ENCODE results near the gene CDK2AP2. TPM values are rescaled to one million over a fixed set of nuclear protein-coding genes. Genes with fewer than 3 reads are reported as not detected.
A peak's percentile ranks its signal among the peaks of the same experiment; 100 is the strongest.
"Not testable (repeated sequence)": the region's sequence is repeated elsewhere in the genome, so short reads cannot be mapped to it uniquely, and the experiment has no call there.

Gene CDK2AP2
- polyA plus RNA-seq, 1 of the 3 experiments (the other 2 are of a cell fraction), result 47.9 TPM

- WGBS (ENCODE audit: low lambda C conversion rate), result 93% methylated on average over 5 of the region's 5 CpGs
- no peak for TF ChIP-seq RAD21 (IDR thresholded peaks at IDR 0.05; ENCODE audit: low read length)
- no peak for TF ChIP-seq TAF1 (IDR thresholded peaks at IDR 0.05; ENCODE audit: borderline replicate concordance, low read depth, low read length)
- no peak for TF ChIP-seq TEAD4 (IDR thresholded peaks at IDR 0.05; ENCODE audit: borderline replicate concordance, insufficient read depth)
- no peak for TF ChIP-seq JUND (IDR thresholded peaks at IDR 0.05)
- TF ChIP-seq MXI1 (IDR thresholded peaks at IDR 0.05; ENCODE audit: low read depth, low read length), result no peak
- no peak for TF ChIP-seq RFX5 (IDR thresholded peaks at IDR 0.05; ENCODE audit: low read length)
- no peak for TF ChIP-seq NRF1 (IDR thresholded peaks at IDR 0.05; ENCODE audit: low read depth, low read length)
- TF ChIP-seq ZBTB33 (IDR thresholded peaks at IDR 0.05; ENCODE audit: borderline replicate concordance, low read depth), result no peak
- TF ChIP-seq PBX3 (IDR thresholded peaks at IDR 0.05), result no peak
- TF ChIP-seq SMC3 (IDR thresholded peaks at IDR 0.05; ENCODE audit: low read depth, low read length), result no peak
- TF ChIP-seq POLR2AphosphoS5 (IDR thresholded peaks at IDR 0.05; ENCODE audit: low read depth, low read length), result no peak
- TF ChIP-seq MAX (IDR thresholded peaks at IDR 0.05; ENCODE audit: low read depth), result no peak
- no peak for TF ChIP-seq IRF3 (IDR thresholded peaks at IDR 0.05; ENCODE audit: low read depth, low read length)
- no peak for TF ChIP-seq GABPA (IDR thresholded peaks at IDR 0.05; ENCODE audit: low read depth)
- no peak for TF ChIP-seq GATA2 (CRISPR knock-in tag; IDR thresholded peaks at IDR 0.05)
- TF ChIP-seq FOXJ3 (CRISPR knock-in tag; IDR thresholded peaks at IDR 0.05), result no peak
- no peak for TF ChIP-seq RCOR1 (IDR thresholded peaks at IDR 0.05; ENCODE audit: low read length)
- no peak for TF ChIP-seq ELF1 (IDR thresholded peaks at IDR 0.05)
- TF ChIP-seq EZH2phosphoT487 (IDR thresholded peaks at IDR 0.05; ENCODE audit: borderline replicate concordance, low read depth), result no peak
- no peak for TF ChIP-seq CTCF (IDR thresholded peaks at IDR 0.05)
- no peak overlapping the region for H3K9ac ChIP-seq
- peaks cover 7% of the 10 kb centered on the region; the same call in 1 of the 2 replicates for H3K79me2 ChIP-seq (ENCODE audit: insufficient read depth)
- H3K9me2 ChIP-seq, result no peaks in the 10 kb centered on the region
- no peaks in the 10 kb centered on the region for H4K20me1 ChIP-seq (ENCODE audit: insufficient read depth)
- H3K9me3 ChIP-seq, result no peaks in the 10 kb centered on the region
- no peak overlapping the region for H2AFZ ChIP-seq (ENCODE audit: low read depth)
- H3K36me3 ChIP-seq (replicated peaks in 1 of 2; ENCODE audit: control insufficient read depth in 1 of 2, insufficient read depth in 2 of 2, low read length in 1 of 2), result no peaks in the 10 kb centered on the region
- peaks cover 9 to 35% of the 10 kb centered on the region in 2 experiments; a peak in 2 of 4 replicates for H3K4me1 ChIP-seq (ENCODE audit: control insufficient read depth in 1 of 2, insufficient read depth in 2 of 2, low read depth in 1 of 2, low read length in 1 of 2)
- POLR2A ChIA-PET, result no interaction called here
- peaks cover 13% of the 10 kb centered on the region for H3F3A ChIP-seq (replicated peaks; ENCODE audit: insufficient read depth)
- no peak overlapping the region for H3K4me3 ChIP-seq (ENCODE audit: low read depth in 2 of 2, low read length in 1 of 2)
- no peak for DNase-seq
- CTCF ChIA-PET, result interaction anchor here (1.2 kb wide), 1 partner anchor 117 kb away, joined by 3 read pairs; the partner anchor contains the start of gene GSTP1
- 0 out of 2 replicates have a peak overlapping the region, but pooled peaks have one; percentile 4 for H3K4me2 ChIP-seq
- H3K27ac ChIP-seq (ENCODE audit: low read depth in 2 of 2, low read length in 1 of 2), result no peak overlapping the region; a peak in 1 of 4 replicates
- no peaks in the 10 kb centered on the region for H3K27me3 ChIP-seq (ENCODE audit: insufficient read depth)
These were observed 41.6 kb downstream of the CDK2AP2 start for GRCh38 chr11:67466367-67466766.

GRCh38 chr11:67465530-67465929 is 42.4 kb downstream of the CDK2AP2 start:
- POLR2A ChIA-PET; H3K27me3 ChIP-seq (ENCODE audit: insufficient read depth); H3K79me2 ChIP-seq (ENCODE audit: insufficient read depth); DNase-seq; H4K20me1 ChIP-seq (ENCODE audit: insufficient read depth); H2AFZ ChIP-seq (ENCODE audit: low read depth); H3K36me3 ChIP-seq (replicated peaks in 1 of 2; ENCODE audit: control insufficient read depth in 1 of 2, insufficient read depth in 2 of 2, low read length in 1 of 2); H3K9me3 ChIP-seq; H3K9me2 ChIP-seq; H3K9ac ChIP-seq: not testable (repeated sequence)
- H3K4me3 ChIP-seq (ENCODE audit: low read depth in 2 of 2, low read length in 1 of 2), result peak overlapping the region; percentile 63 to 68; a peak in 3 of 4 replicates
- H3F3A ChIP-seq (replicated peaks; ENCODE audit: insufficient read depth), result peaks cover 18% of the 10 kb centered on the region
- H3K4me1 ChIP-seq (ENCODE audit: control insufficient read depth in 1 of 2, insufficient read depth in 2 of 2, low read depth in 1 of 2, low read length in 1 of 2), result peaks cover 9 to 35% of the 10 kb centered on the region in 2 experiments; a peak in 2 of 4 replicates
- H3K27ac ChIP-seq (ENCODE audit: low read depth in 2 of 2, low read length in 1 of 2), result peak overlapping the region; percentile 61 to 89
- H3K4me2 ChIP-seq, result peak overlapping the region; percentile 87
- WGBS (ENCODE audit: low lambda C conversion rate), result 95% methylated on average over 2 of the region's 2 CpGs
- CTCF ChIA-PET, result interaction anchor here (1.0 to 1.2 kb wide), 2 partner anchors 64 to 118 kb away, joined by 3 read pairs; partner anchors contain the start of genes GSTP1 and PPP1CA
